Measurements from ENCODE around the gene ARL17A.
"Not testable (repeated sequence)": the region's sequence is repeated elsewhere in the genome, so short reads cannot be mapped to it uniquely, and the experiment has no call there.

ARL17A gene

DNA sequence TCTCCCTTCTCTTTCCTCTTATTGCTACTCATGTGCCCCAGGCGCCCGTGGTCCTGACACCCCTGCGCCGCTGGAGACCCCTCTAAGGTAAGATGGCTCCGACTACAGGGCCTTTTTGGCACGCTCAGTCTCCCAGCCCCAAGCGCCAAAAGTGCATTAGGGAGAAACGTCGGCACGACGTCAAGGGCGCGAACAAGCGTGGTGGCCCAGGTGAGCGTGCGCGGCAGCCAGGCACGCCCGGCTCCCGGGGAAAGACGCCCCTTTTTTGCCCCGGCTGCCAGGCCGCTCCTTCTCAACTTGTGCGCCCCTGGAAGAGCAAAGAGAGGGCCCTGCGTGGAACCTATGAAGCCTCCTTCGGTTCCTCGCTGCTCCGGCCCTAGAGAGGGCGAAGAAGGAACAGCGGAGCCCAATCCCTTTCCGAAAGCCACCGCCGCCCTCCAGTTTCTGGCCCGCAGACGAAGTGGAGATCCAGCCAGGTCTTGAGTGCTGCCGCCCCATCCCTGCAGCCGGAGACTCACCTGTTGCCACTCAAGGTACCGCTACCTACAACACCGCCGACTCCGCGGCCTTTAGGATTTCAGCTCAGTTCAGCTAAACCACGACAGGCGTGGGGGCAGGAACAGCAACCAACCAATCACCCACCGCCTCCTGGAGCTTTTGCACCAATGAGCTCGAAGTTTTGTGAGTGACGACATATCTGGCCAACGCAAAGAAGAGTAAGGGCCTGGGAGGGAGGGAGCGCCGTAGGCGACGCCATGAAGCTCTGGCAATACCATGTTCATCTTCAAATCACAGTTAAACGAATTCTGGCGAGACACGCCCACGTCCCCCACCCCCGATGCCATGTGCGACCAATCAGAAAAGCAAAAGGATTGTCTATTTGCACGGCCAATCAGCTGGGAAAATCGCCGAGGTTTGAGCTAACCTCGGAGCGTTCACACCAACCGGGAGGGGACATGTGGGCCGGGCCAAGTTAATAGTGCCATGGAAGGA lies at the start of gene ARL17A:
ARL17A (minus strand) TSS at position 609 of the 993 bp plus-strand sequence. CDS start 3,369 bp downstream, outside the sequence.
- ATAC-seq (ENCODE audit: low read depth), result peak; percentile 88
- not testable (repeated sequence) for H3K4me3 ChIP-seq (ENCODE audit: severe bottlenecking); H3K36me3 ChIP-seq (ENCODE audit: low read depth); H3K9me3 ChIP-seq (ENCODE audit: severe bottlenecking); H3K4me1 ChIP-seq (ENCODE audit: insufficient read depth, poor library complexity, severe bottlenecking); H3K27ac ChIP-seq (ENCODE audit: poor library complexity, severe bottlenecking); H3K27me3 ChIP-seq (ENCODE audit: insufficient read depth, poor library complexity, severe bottlenecking)
- DNase-seq (ENCODE audit: low spot score), result peak; percentile 73

DNA sequence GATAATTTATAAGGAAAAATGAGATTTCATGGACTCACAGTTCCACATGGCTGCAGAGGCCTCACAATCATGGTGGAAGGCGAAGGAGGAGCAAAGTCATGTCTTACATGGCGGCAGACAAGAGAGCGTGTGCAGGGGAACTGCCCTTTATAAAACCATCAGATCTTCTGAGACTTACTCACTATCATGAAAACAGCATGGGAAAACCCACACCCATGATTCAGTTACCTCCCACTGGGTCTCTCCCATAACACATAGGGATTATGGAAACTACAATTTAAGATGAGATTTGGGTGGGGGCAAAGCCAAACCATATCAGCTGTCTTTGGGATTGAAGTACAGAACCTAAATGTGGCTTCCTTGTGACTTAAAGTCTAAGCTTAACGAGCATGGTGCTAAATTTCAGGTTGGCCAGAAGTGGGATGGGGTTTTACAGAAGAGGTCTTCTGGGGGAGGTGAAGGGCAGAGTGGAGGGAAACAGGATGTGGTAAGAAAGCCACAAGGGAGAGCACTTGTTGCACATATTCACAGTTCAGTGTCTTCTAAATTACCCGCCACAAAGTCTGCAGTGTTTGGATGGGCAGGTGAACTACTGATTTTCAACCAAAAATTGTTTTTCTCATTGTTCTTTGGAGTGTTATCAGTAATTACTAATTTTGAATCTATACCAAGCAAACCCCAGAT lies 49.4 kb upstream of the ARL17A start:
- DNase-seq (ENCODE audit: low spot score); ATAC-seq (ENCODE audit: low read depth); H3K27ac ChIP-seq (ENCODE audit: poor library complexity, severe bottlenecking); H3K9me3 ChIP-seq (ENCODE audit: severe bottlenecking); H3K27me3 ChIP-seq (ENCODE audit: insufficient read depth, poor library complexity, severe bottlenecking); H3K36me3 ChIP-seq (ENCODE audit: low read depth); H3K4me3 ChIP-seq (ENCODE audit: severe bottlenecking); H3K4me1 ChIP-seq (ENCODE audit: insufficient read depth, poor library complexity, severe bottlenecking): not testable (repeated sequence)

GRCh38 chr17:46627452-46627851 lies 48.0 kb upstream of the ARL17A start:
- not testable (repeated sequence) for DNase-seq (ENCODE audit: low spot score); H3K27ac ChIP-seq (ENCODE audit: poor library complexity, severe bottlenecking); H3K36me3 ChIP-seq (ENCODE audit: low read depth); H3K27me3 ChIP-seq (ENCODE audit: insufficient read depth, poor library complexity, severe bottlenecking); H3K4me1 ChIP-seq (ENCODE audit: insufficient read depth, poor library complexity, severe bottlenecking); H3K9me3 ChIP-seq (ENCODE audit: severe bottlenecking); H3K4me3 ChIP-seq (ENCODE audit: severe bottlenecking)
- ATAC-seq (ENCODE audit: low read depth), result peak; percentile 45; the same call in 1 of the 3 replicates

DNA sequence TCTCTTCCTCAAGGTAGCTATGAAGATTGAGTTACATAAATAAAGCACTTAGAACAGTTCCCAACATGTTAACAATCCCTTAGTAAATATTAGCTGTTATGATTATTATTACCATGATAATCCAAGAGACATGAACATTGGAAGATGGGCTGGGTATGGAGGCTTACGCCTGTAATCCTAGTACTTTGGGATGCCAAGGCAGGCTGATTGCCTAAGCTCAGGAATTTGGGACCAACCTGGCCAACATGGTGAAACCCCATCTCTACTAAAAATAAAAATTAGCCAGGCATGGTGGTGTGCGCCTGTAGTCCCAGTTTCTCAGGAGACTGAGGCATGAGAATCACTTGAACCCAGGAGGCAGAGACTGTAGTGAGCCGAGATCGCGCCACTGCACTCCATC lies 45.2 kb upstream of the ARL17A start:
- not testable (repeated sequence) for H3K27ac ChIP-seq (ENCODE audit: poor library complexity, severe bottlenecking); H3K9me3 ChIP-seq (ENCODE audit: severe bottlenecking); H3K36me3 ChIP-seq (ENCODE audit: low read depth); H3K27me3 ChIP-seq (ENCODE audit: insufficient read depth, poor library complexity, severe bottlenecking); DNase-seq (ENCODE audit: low spot score); H3K4me1 ChIP-seq (ENCODE audit: insufficient read depth, poor library complexity, severe bottlenecking); ATAC-seq (ENCODE audit: low read depth); H3K4me3 ChIP-seq (ENCODE audit: severe bottlenecking)

DNA sequence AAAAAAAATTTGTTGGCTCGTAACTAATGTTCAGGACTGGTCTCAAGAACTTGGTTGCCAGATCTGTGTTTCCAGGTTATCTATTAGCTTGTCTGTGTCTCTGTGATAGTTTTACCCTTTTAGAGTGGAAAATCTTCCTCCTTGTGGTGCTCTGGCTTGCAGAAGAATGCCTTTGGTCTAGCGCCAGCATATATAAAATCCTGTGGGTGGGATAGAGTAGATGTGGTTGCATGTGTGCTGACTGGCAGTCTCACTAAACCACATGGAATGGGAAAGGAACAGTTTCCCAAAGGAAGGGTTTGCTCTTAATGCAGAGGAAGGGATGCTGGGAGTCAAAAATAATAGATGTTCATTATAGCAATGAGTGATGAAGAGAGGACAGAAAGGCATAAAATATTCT lies 44.3 kb upstream of the ARL17A start:
- not testable (repeated sequence) for DNase-seq (ENCODE audit: low spot score); H3K4me3 ChIP-seq (ENCODE audit: severe bottlenecking); H3K27me3 ChIP-seq (ENCODE audit: insufficient read depth, poor library complexity, severe bottlenecking); H3K4me1 ChIP-seq (ENCODE audit: insufficient read depth, poor library complexity, severe bottlenecking); H3K9me3 ChIP-seq (ENCODE audit: severe bottlenecking); H3K27ac ChIP-seq (ENCODE audit: poor library complexity, severe bottlenecking); H3K36me3 ChIP-seq (ENCODE audit: low read depth); ATAC-seq (ENCODE audit: low read depth)

DNA sequence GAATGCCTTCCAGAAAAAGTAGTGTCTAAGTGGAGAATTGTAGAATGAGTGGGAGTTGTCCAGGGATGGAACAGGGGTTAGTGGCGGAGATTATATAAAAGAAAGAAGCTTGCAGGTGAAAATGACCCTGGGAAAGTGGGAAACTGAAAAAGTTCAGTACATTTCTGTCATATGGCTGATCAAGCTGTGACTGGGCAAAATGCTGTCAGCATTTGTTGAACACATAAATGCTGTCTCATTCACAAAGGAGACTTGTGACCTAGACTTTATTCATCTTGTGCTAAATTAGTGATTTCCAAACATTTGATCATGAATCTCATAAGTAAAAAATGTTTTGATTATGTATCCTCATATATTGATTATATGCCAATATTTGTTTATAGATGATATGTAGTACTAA lies 39.5 kb upstream of the ARL17A start:
- H3K36me3 ChIP-seq (ENCODE audit: low read depth); H3K9me3 ChIP-seq (ENCODE audit: severe bottlenecking); ATAC-seq (ENCODE audit: low read depth); H3K4me1 ChIP-seq (ENCODE audit: insufficient read depth, poor library complexity, severe bottlenecking); H3K4me3 ChIP-seq (ENCODE audit: severe bottlenecking); H3K27me3 ChIP-seq (ENCODE audit: insufficient read depth, poor library complexity, severe bottlenecking); H3K27ac ChIP-seq (ENCODE audit: poor library complexity, severe bottlenecking); DNase-seq (ENCODE audit: low spot score): not testable (repeated sequence)

GRCh38 chr17:46617121-46617520 lies 37.6 kb upstream of the ARL17A start:
- not testable (repeated sequence) for DNase-seq (ENCODE audit: low spot score); H3K27ac ChIP-seq (ENCODE audit: poor library complexity, severe bottlenecking); H3K27me3 ChIP-seq (ENCODE audit: insufficient read depth, poor library complexity, severe bottlenecking); ATAC-seq (ENCODE audit: low read depth); H3K4me3 ChIP-seq (ENCODE audit: severe bottlenecking); H3K36me3 ChIP-seq (ENCODE audit: low read depth); H3K4me1 ChIP-seq (ENCODE audit: insufficient read depth, poor library complexity, severe bottlenecking); H3K9me3 ChIP-seq (ENCODE audit: severe bottlenecking)

GRCh38 chr17:46613876-46614275 lies 34.4 kb upstream of the ARL17A start:
- not testable (repeated sequence) for H3K27ac ChIP-seq (ENCODE audit: poor library complexity, severe bottlenecking); H3K4me1 ChIP-seq (ENCODE audit: insufficient read depth, poor library complexity, severe bottlenecking); ATAC-seq (ENCODE audit: low read depth); DNase-seq (ENCODE audit: low spot score); H3K9me3 ChIP-seq (ENCODE audit: severe bottlenecking); H3K36me3 ChIP-seq (ENCODE audit: low read depth); H3K27me3 ChIP-seq (ENCODE audit: insufficient read depth, poor library complexity, severe bottlenecking); H3K4me3 ChIP-seq (ENCODE audit: severe bottlenecking)

- peak; percentile 73 for ATAC-seq (ENCODE audit: low read depth)
- not testable (repeated sequence) for H3K36me3 ChIP-seq (ENCODE audit: low read depth); H3K27ac ChIP-seq (ENCODE audit: poor library complexity, severe bottlenecking); H3K4me1 ChIP-seq (ENCODE audit: insufficient read depth, poor library complexity, severe bottlenecking); H3K9me3 ChIP-seq (ENCODE audit: severe bottlenecking); H3K27me3 ChIP-seq (ENCODE audit: insufficient read depth, poor library complexity, severe bottlenecking); DNase-seq (ENCODE audit: low spot score); H3K4me3 ChIP-seq (ENCODE audit: severe bottlenecking)
Observed at GRCh38 chr17:46611304-46611703, 31.8 kb upstream of the ARL17A start.

GRCh38 chr17:46603125-46603524 lies 23.6 kb upstream of the ARL17A start:
- H3K9me3 ChIP-seq (ENCODE audit: severe bottlenecking); DNase-seq (ENCODE audit: low spot score); H3K36me3 ChIP-seq (ENCODE audit: low read depth); H3K4me1 ChIP-seq (ENCODE audit: insufficient read depth, poor library complexity, severe bottlenecking); H3K27me3 ChIP-seq (ENCODE audit: insufficient read depth, poor library complexity, severe bottlenecking); H3K4me3 ChIP-seq (ENCODE audit: severe bottlenecking); H3K27ac ChIP-seq (ENCODE audit: poor library complexity, severe bottlenecking); ATAC-seq (ENCODE audit: low read depth): not testable (repeated sequence)

DNA sequence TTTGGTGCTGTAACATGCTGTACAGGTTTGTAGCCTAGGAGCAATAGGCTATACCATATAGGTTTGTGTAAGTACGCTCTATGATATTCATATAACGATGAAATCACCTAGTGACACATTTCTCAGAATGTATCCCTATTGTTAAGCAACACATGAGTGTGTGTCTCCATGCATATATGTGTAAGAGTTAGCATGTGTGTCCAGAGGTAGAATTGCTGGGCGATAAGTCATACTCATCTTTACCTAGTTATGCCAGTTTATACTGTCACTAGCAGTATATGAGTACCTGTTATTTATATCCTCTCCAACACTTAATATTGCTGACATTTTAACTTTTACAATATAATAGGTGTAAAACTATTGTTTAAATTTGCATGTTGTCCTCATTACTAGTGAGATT lies 21.3 kb upstream of the ARL17A start:
- H3K4me3 ChIP-seq (ENCODE audit: severe bottlenecking); H3K27ac ChIP-seq (ENCODE audit: poor library complexity, severe bottlenecking); DNase-seq (ENCODE audit: low spot score); H3K27me3 ChIP-seq (ENCODE audit: insufficient read depth, poor library complexity, severe bottlenecking); H3K4me1 ChIP-seq (ENCODE audit: insufficient read depth, poor library complexity, severe bottlenecking); H3K36me3 ChIP-seq (ENCODE audit: low read depth); H3K9me3 ChIP-seq (ENCODE audit: severe bottlenecking): not testable (repeated sequence)
- peak; percentile 73 for ATAC-seq (ENCODE audit: low read depth)

Data from RWPE2 (cell line).